ENCODE data around the gene CLEC1B. TPM values are rescaled to one million over a fixed set of nuclear protein-coding genes. Genes with fewer than 3 reads are reported as not detected.
"Not testable (repeated sequence)": the region's sequence is repeated elsewhere in the genome, so short reads cannot be mapped to it uniquely, and the experiment has no call there.

Gene CLEC1B
- total and polyA plus RNA-seq, 12 donors: 0.22 to 2.8 (median 0.46) TPM; not detected in 5

DNA sequence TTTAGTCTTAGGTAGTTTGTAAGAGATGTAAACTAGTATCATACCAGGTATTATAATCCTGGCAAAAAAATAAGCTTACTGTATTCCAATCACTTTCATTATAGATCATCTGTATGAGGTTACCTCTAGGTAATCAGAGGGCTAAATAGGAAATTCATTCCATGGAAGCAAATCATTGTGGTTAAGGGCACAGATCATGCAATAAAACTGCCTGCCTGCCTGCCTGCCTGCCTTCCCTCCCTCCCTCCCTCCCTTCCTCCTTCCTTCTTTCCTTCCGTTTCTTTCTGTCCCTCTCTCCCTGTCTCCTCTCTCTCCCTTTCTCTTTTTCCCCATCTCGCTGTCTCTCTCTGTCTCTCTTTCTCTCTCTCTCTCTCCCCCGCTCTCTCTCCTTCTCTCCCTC lies 28.4 kb upstream of the CLEC1B start:
- TF ChIP-seq POLR2A (IDR thresholded peaks at IDR 0.05) (no peak), CTCF (IDR thresholded peaks at IDR 0.05) (no peak)
- DNase-seq: no peak
- no peaks in the 10 kb centered on the region for H3K27me3 ChIP-seq
- H3K36me3 ChIP-seq (replicated peaks in 1 of 2): no peaks in the 10 kb centered on the region
- no peak overlapping the region for H3K4me3 ChIP-seq
- no peaks in the 10 kb centered on the region for H3K9me3 ChIP-seq (replicated peaks in 1 of 3)
- intact Hi-C loops (cut with DNase I): no loop called here
- H3K27ac ChIP-seq: peak overlapping the region in 1 of 5 donors; percentile 55
- 60 to 66% (median 62%) methylated on average over 3 of the region's 3 CpGs for WGBS, 4 donors
- H3K4me1 ChIP-seq (replicated peaks in 1 of 2): no peaks in the 10 kb centered on the region

- H3K27me3 ChIP-seq; H3K36me3 ChIP-seq (replicated peaks in 1 of 2); H3K4me1 ChIP-seq (replicated peaks in 1 of 2); intact Hi-C loops (cut with DNase I); DNase-seq; H3K4me3 ChIP-seq; H3K9me3 ChIP-seq (replicated peaks in 1 of 3); H3K27ac ChIP-seq: not testable (repeated sequence)
- WGBS, 4 donors: 72 to 83% (median 77%) methylated on average over 4 of the region's 4 CpGs
Measured at GRCh38 chr12:10026666-10027065, 27.7 kb upstream of the CLEC1B start.

DNA sequence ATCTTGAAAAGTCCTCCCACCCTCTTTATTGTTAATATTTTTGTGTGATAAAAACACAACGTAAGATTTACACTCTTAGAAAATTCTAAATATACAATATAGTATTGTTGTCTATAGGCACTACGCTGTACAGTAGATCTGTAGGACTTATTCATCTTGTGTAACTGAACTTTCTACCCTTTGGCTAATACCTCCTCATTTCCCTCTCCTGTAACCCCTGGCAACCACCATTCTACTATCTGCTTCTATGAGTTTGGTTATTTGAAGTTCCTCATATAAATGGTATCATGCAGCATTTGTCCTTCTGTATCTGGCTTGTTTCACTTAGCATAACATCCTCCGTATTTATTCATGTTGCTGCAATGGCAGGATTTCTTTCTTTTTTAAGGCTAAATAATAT lies 26.3 kb upstream of the CLEC1B start:
- intact Hi-C loops (cut with DNase I): no loop called here
- 62 to 92% (median 79%) methylated on average over 3 of the region's 3 CpGs for WGBS, 4 donors
- no peak for TF ChIP-seq CTCF (IDR thresholded peaks at IDR 0.05)
- TF ChIP-seq POLR2A (IDR thresholded peaks at IDR 0.05): no peak
- H3K27me3 ChIP-seq: no peaks in the 10 kb centered on the region
- DNase-seq: no peak
- no peak overlapping the region for H3K4me3 ChIP-seq
- no peaks in the 10 kb centered on the region for H3K36me3 ChIP-seq (replicated peaks in 1 of 2)
- no peaks in the 10 kb centered on the region for H3K9me3 ChIP-seq (replicated peaks in 1 of 3)
- no peak overlapping the region for H3K27ac ChIP-seq
- no peaks in the 10 kb centered on the region for H3K4me1 ChIP-seq (replicated peaks in 1 of 2)

DNA sequence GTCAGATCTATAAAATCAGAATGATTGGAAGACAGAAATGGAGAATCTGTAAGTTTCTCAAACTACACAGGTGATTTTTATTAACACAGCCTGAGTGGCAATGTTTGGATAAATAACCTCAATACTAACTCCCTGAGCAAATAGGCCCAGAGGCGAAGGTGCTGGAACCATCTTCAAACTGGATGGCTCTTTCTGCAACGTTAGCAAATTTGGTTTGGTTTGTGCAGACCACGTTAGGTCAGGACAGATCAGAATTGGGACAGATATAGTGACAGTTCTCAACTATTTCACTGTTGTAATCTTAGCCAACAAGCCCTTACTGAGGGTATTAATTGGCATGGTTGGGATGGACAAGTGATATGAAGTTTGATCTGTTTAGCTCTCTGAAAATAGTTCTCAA lies 22.4 kb upstream of the CLEC1B start:
- Histone ChIP-seq H3K4me3 (no peak overlapping the region), H3K27me3 (no peaks in the 10 kb centered on the region), H3K36me3 (replicated peaks in 1 of 2) (no peaks in the 10 kb centered on the region), H3K27ac (no peak overlapping the region), H3K4me1 (replicated peaks in 1 of 2) (no peaks in the 10 kb centered on the region), H3K9me3 (replicated peaks in 1 of 3) (no peaks in the 10 kb centered on the region)
- intact Hi-C loops (cut with DNase I): no loop called here
- 58 to 81% (median 80%) methylated on average over 3 of the region's 3 CpGs for WGBS, 4 donors
- DNase-seq: no peak
- TF ChIP-seq POLR2A (IDR thresholded peaks at IDR 0.05): no peak
- no peak for TF ChIP-seq CTCF (IDR thresholded peaks at IDR 0.05)

DNA sequence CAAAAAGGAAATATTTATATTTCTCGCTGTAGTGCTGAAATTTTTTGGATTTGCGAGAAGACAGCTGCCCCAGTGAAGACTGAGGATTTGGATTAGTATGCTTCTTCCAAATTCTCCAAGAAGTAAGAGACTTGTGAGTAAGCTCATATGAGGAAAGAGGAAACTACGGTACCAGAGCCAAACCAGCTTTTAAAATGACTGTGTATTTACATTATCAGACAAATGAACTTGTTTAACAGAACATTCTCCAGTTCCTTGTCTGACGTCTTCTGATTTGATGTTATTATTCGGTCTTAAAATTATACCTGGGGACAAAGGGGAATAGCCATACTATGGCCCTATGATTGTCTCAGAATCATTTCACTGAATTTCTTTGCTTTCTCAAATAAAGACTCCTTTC lies 19.5 kb upstream of the CLEC1B start:
- TF ChIP-seq POLR2A (IDR thresholded peaks at IDR 0.05): no peak
- no peak for TF ChIP-seq CTCF (IDR thresholded peaks at IDR 0.05)
- 70 to 82% (median 73%) methylated on average over 5 of the region's 5 CpGs for WGBS, 4 donors
- intact Hi-C loops (cut with DNase I): no loop called here
- no peak overlapping the region for H3K27ac ChIP-seq
- no peak overlapping the region for H3K4me3 ChIP-seq
- no peaks in the 10 kb centered on the region for H3K36me3 ChIP-seq (replicated peaks in 1 of 2)
- H3K9me3 ChIP-seq (replicated peaks in 1 of 3): no peaks in the 10 kb centered on the region
- no peaks in the 10 kb centered on the region for H3K27me3 ChIP-seq
- no peak for DNase-seq
- H3K4me1 ChIP-seq (replicated peaks in 1 of 2): no peaks in the 10 kb centered on the region
